ENCODE data around the gene CCDC171. TPM values are rescaled to one million over a fixed set of nuclear protein-coding genes. Genes with fewer than 3 reads are reported as not detected.

Gene CCDC171
- total and polyA plus RNA-seq, 2 donors: 9.8 to 13.9 TPM

- Histone ChIP-seq H3K9me3 (ENCODE audit: control insufficient read depth in 2 of 2, insufficient read depth in 1 of 2, low read length in 1 of 2) (no peaks in the 10 kb centered on the region), H3K27me3 (ENCODE audit: control insufficient read depth in 2 of 2, insufficient read depth in 1 of 2, low read length in 1 of 2) (no peaks in the 10 kb centered on the region), H3K27ac (ENCODE audit: low read depth in 1 of 2, low read length in 1 of 2) (no peak overlapping the region), H3K4me1 (ENCODE audit: control insufficient read depth in 2 of 2, insufficient read depth in 2 of 2, low read length in 2 of 2) (no peaks in the 10 kb centered on the region), H3K4me3 (ENCODE audit: low read length in 2 of 2) (no peak overlapping the region), H3K36me3 (ENCODE audit: control insufficient read depth in 2 of 2, insufficient read depth in 2 of 2, low read length in 1 of 2) (peaks cover 6 to 14% of the 10 kb centered on the region in 2 donors)
- DNase-seq (ENCODE audit: low read depth in 6 of 9, low spot score in 9 of 9): no peak
- 99% methylated on average over 7 of the region's 7 CpGs for WGBS
Observed at GRCh38 chr9:15746905-15747304, 194.1 kb downstream of the CCDC171 start.

GRCh38 chr9:15755660-15756059, 202.8 kb downstream of the CCDC171 start:
- Histone ChIP-seq H3K27me3 (ENCODE audit: control insufficient read depth in 2 of 2, insufficient read depth in 1 of 2, low read length in 1 of 2) (no peaks in the 10 kb centered on the region), H3K4me3 (ENCODE audit: low read length in 2 of 2) (no peak overlapping the region), H3K36me3 (ENCODE audit: control insufficient read depth in 2 of 2, insufficient read depth in 2 of 2, low read length in 1 of 2) (no peaks in the 10 kb centered on the region), H3K4me1 (ENCODE audit: control insufficient read depth in 2 of 2, insufficient read depth in 2 of 2, low read length in 2 of 2) (no peaks in the 10 kb centered on the region), H3K27ac (ENCODE audit: low read depth in 1 of 2, low read length in 1 of 2) (no peak overlapping the region), H3K9me3 (ENCODE audit: control insufficient read depth in 2 of 2, insufficient read depth in 1 of 2, low read length in 1 of 2) (no peaks in the 10 kb centered on the region)
- DNase-seq (ENCODE audit: low read depth in 6 of 9, low spot score in 9 of 9): no peak

GRCh38 chr9:15761551-15761950, 208.7 kb downstream of the CCDC171 start:
- no peak for DNase-seq (ENCODE audit: low read depth in 6 of 9, low spot score in 9 of 9)
- Histone ChIP-seq H3K4me3 (ENCODE audit: low read length in 2 of 2) (no peak overlapping the region), H3K4me1 (ENCODE audit: control insufficient read depth in 2 of 2, insufficient read depth in 2 of 2, low read length in 2 of 2) (no peaks in the 10 kb centered on the region), H3K27ac (ENCODE audit: low read depth in 1 of 2, low read length in 1 of 2) (no peak overlapping the region), H3K36me3 (ENCODE audit: control insufficient read depth in 2 of 2, insufficient read depth in 2 of 2, low read length in 1 of 2) (no peaks in the 10 kb centered on the region), H3K27me3 (ENCODE audit: control insufficient read depth in 2 of 2, insufficient read depth in 1 of 2, low read length in 1 of 2) (no peaks in the 10 kb centered on the region), H3K9me3 (ENCODE audit: control insufficient read depth in 2 of 2, insufficient read depth in 1 of 2, low read length in 1 of 2) (no peaks in the 10 kb centered on the region)
- 97% methylated on average over 2 of the region's 2 CpGs for WGBS

- H3K4me3 ChIP-seq (ENCODE audit: low read length in 2 of 2): no peak overlapping the region
- no peak for DNase-seq (ENCODE audit: low read depth in 6 of 9, low spot score in 9 of 9)
Observed at GRCh38 chr9:15763371-15763770, 210.5 kb downstream of the CCDC171 start.

GRCh38 chr9:15764131-15764530, 211.3 kb downstream of the CCDC171 start:
- WGBS: 96% methylated on average over 2 of the region's 2 CpGs
- Histone ChIP-seq H3K9me3 (ENCODE audit: control insufficient read depth in 2 of 2, insufficient read depth in 1 of 2, low read length in 1 of 2) (no peaks in the 10 kb centered on the region), H3K4me3 (ENCODE audit: low read length in 2 of 2) (no peak overlapping the region), H3K27ac (ENCODE audit: low read depth in 1 of 2, low read length in 1 of 2) (no peak overlapping the region), H3K36me3 (ENCODE audit: control insufficient read depth in 2 of 2, insufficient read depth in 2 of 2, low read length in 1 of 2) (no peaks in the 10 kb centered on the region), H3K4me1 (ENCODE audit: control insufficient read depth in 2 of 2, insufficient read depth in 2 of 2, low read length in 2 of 2) (no peaks in the 10 kb centered on the region), H3K27me3 (ENCODE audit: control insufficient read depth in 2 of 2, insufficient read depth in 1 of 2, low read length in 1 of 2) (no peaks in the 10 kb centered on the region)
- DNase-seq (ENCODE audit: low read depth in 6 of 9, low spot score in 9 of 9): no peak

More at GRCh38 chr9:15763371-15763770, 210.5 kb downstream of the CCDC171 start:
- 88% methylated on average over 1 of the region's 1 CpG for WGBS
- H3K4me1 ChIP-seq (ENCODE audit: control insufficient read depth in 2 of 2, insufficient read depth in 2 of 2, low read length in 2 of 2): no peaks in the 10 kb centered on the region
- H3K9me3 ChIP-seq (ENCODE audit: control insufficient read depth in 2 of 2, insufficient read depth in 1 of 2, low read length in 1 of 2): no peaks in the 10 kb centered on the region
- H3K36me3 ChIP-seq (ENCODE audit: control insufficient read depth in 2 of 2, insufficient read depth in 2 of 2, low read length in 1 of 2): no peaks in the 10 kb centered on the region
- no peak overlapping the region for H3K27ac ChIP-seq (ENCODE audit: low read depth in 1 of 2, low read length in 1 of 2)
- H3K27me3 ChIP-seq (ENCODE audit: control insufficient read depth in 2 of 2, insufficient read depth in 1 of 2, low read length in 1 of 2): no peaks in the 10 kb centered on the region

GRCh38 chr9:15769547-15769946, 216.7 kb downstream of the CCDC171 start:
- Histone ChIP-seq H3K4me1 (ENCODE audit: control insufficient read depth in 2 of 2, insufficient read depth in 2 of 2, low read length in 2 of 2) (no peaks in the 10 kb centered on the region), H3K4me3 (ENCODE audit: low read length in 2 of 2) (no peak overlapping the region), H3K36me3 (ENCODE audit: control insufficient read depth in 2 of 2, insufficient read depth in 2 of 2, low read length in 1 of 2) (no peaks in the 10 kb centered on the region), H3K9me3 (ENCODE audit: control insufficient read depth in 2 of 2, insufficient read depth in 1 of 2, low read length in 1 of 2) (no peaks in the 10 kb centered on the region), H3K27me3 (ENCODE audit: control insufficient read depth in 2 of 2, insufficient read depth in 1 of 2, low read length in 1 of 2) (no peaks in the 10 kb centered on the region), H3K27ac (ENCODE audit: low read depth in 1 of 2, low read length in 1 of 2) (no peak overlapping the region)
- DNase-seq (ENCODE audit: low read depth in 6 of 9, low spot score in 9 of 9): no peak
- 96% methylated on average over 5 of the region's 5 CpGs for WGBS

- Histone ChIP-seq H3K36me3 (ENCODE audit: control insufficient read depth in 2 of 2, insufficient read depth in 2 of 2, low read length in 1 of 2) (no peaks in the 10 kb centered on the region), H3K9me3 (ENCODE audit: control insufficient read depth in 2 of 2, insufficient read depth in 1 of 2, low read length in 1 of 2) (no peaks in the 10 kb centered on the region), H3K4me1 (ENCODE audit: control insufficient read depth in 2 of 2, insufficient read depth in 2 of 2, low read length in 2 of 2) (no peaks in the 10 kb centered on the region), H3K27ac (ENCODE audit: low read depth in 1 of 2, low read length in 1 of 2) (no peak overlapping the region), H3K4me3 (ENCODE audit: low read length in 2 of 2) (no peak overlapping the region), H3K27me3 (ENCODE audit: control insufficient read depth in 2 of 2, insufficient read depth in 1 of 2, low read length in 1 of 2) (no peaks in the 10 kb centered on the region)
- no peak for DNase-seq (ENCODE audit: low read depth in 6 of 9, low spot score in 9 of 9)
- 94% methylated on average over 5 of the region's 5 CpGs for WGBS
Observed at GRCh38 chr9:15778861-15779260, 226.0 kb downstream of the CCDC171 start.

- H3K4me3 ChIP-seq (ENCODE audit: low read length in 2 of 2): no peak overlapping the region
- WGBS: 96% methylated on average over 5 of the region's 5 CpGs
Observed at GRCh38 chr9:15782106-15782505, 229.3 kb downstream of the CCDC171 start.

GRCh38 chr9:15785584-15785983, 232.7 kb downstream of the CCDC171 start:
- no peak overlapping the region for H3K27ac ChIP-seq (ENCODE audit: low read depth in 1 of 2, low read length in 1 of 2)
- H3K4me3 ChIP-seq (ENCODE audit: low read length in 2 of 2): no peak overlapping the region
- DNase-seq (ENCODE audit: low read depth in 6 of 9, low spot score in 9 of 9): no peak
- H3K27me3 ChIP-seq (ENCODE audit: control insufficient read depth in 2 of 2, insufficient read depth in 1 of 2, low read length in 1 of 2): no peaks in the 10 kb centered on the region
- H3K9me3 ChIP-seq (ENCODE audit: control insufficient read depth in 2 of 2, insufficient read depth in 1 of 2, low read length in 1 of 2): no peaks in the 10 kb centered on the region
- H3K36me3 ChIP-seq (ENCODE audit: control insufficient read depth in 2 of 2, insufficient read depth in 2 of 2, low read length in 1 of 2): no peaks in the 10 kb centered on the region
- H3K4me1 ChIP-seq (ENCODE audit: control insufficient read depth in 2 of 2, insufficient read depth in 2 of 2, low read length in 2 of 2): no peaks in the 10 kb centered on the region

More at GRCh38 chr9:15782106-15782505, 229.3 kb downstream of the CCDC171 start:
- Histone ChIP-seq H3K9me3 (ENCODE audit: control insufficient read depth in 2 of 2, insufficient read depth in 1 of 2, low read length in 1 of 2) (no peaks in the 10 kb centered on the region), H3K27me3 (ENCODE audit: control insufficient read depth in 2 of 2, insufficient read depth in 1 of 2, low read length in 1 of 2) (no peaks in the 10 kb centered on the region), H3K36me3 (ENCODE audit: control insufficient read depth in 2 of 2, insufficient read depth in 2 of 2, low read length in 1 of 2) (no peaks in the 10 kb centered on the region), H3K27ac (ENCODE audit: low read depth in 1 of 2, low read length in 1 of 2) (no peak overlapping the region), H3K4me1 (ENCODE audit: control insufficient read depth in 2 of 2, insufficient read depth in 2 of 2, low read length in 2 of 2) (no peaks in the 10 kb centered on the region)
- DNase-seq (ENCODE audit: low read depth in 6 of 9, low spot score in 9 of 9): no peak

GRCh38 chr9:15786616-15787015, 233.8 kb downstream of the CCDC171 start:
- Histone ChIP-seq H3K36me3 (ENCODE audit: control insufficient read depth in 2 of 2, insufficient read depth in 2 of 2, low read length in 1 of 2) (no peaks in the 10 kb centered on the region), H3K27me3 (ENCODE audit: control insufficient read depth in 2 of 2, insufficient read depth in 1 of 2, low read length in 1 of 2) (no peaks in the 10 kb centered on the region), H3K27ac (ENCODE audit: low read depth in 1 of 2, low read length in 1 of 2) (no peak overlapping the region), H3K4me3 (ENCODE audit: low read length in 2 of 2) (no peak overlapping the region), H3K9me3 (ENCODE audit: control insufficient read depth in 2 of 2, insufficient read depth in 1 of 2, low read length in 1 of 2) (no peaks in the 10 kb centered on the region), H3K4me1 (ENCODE audit: control insufficient read depth in 2 of 2, insufficient read depth in 2 of 2, low read length in 2 of 2) (no peaks in the 10 kb centered on the region)
- DNase-seq (ENCODE audit: low read depth in 6 of 9, low spot score in 9 of 9): no peak
- WGBS: 94% methylated on average over 3 of the region's 3 CpGs
